Ishikawa (cell line): ENCODE results near the gene RUNX1.

Experiments used
- CEBPB ChIP-seq: IDR thresholded peaks from 2 replicates; pipeline ENCODE4 v1.6.1; 2012
- CREB1 ChIP-seq: IDR thresholded peaks from 2 replicates; pipeline ENCODE4 v1.6.1; 2012; ENCODE audit warnings: low read depth
- EGR1 ChIP-seq: IDR thresholded peaks from 2 replicates; pipeline ENCODE4 v1.6.1; 2012
- EP300 ChIP-seq: IDR thresholded peaks from 2 replicates; pipeline ENCODE4 v1.6.1; 2012; ENCODE audit warnings: borderline replicate concordance
- FOXM1 ChIP-seq: IDR thresholded peaks from 2 replicates; pipeline ENCODE4 v1.6.1; 2012; ENCODE audit warnings: low read depth, borderline replicate concordance
- NFIC ChIP-seq: IDR thresholded peaks from 2 replicates; pipeline ENCODE4 v1.6.1; 2012
- RAD21 ChIP-seq: IDR thresholded peaks from 2 replicates; pipeline ENCODE4 v1.6.1; 2012; ENCODE audit warnings: low read depth
- TAF1 ChIP-seq: IDR thresholded peaks from 2 replicates; pipeline ENCODE4 v1.6.1; 2012; ENCODE audit warnings: low read depth, mild to moderate bottlenecking
- TCF12 ChIP-seq: IDR thresholded peaks from 2 replicates; pipeline ENCODE4 v1.6.1; 2012; ENCODE audit warnings: low read depth
- TEAD4 ChIP-seq: IDR thresholded peaks from 2 replicates; pipeline ENCODE4 v1.6.1; 2012
- YY1 ChIP-seq: IDR thresholded peaks from 2 replicates; pipeline ENCODE4 v1.6.1; 2012; ENCODE audit warnings: low read depth
- ZBTB7A ChIP-seq: IDR thresholded peaks from 2 replicates; pipeline ENCODE4 v1.6.1; 2012; ENCODE audit warnings: low read depth
- TF ChIP-seq, protein P1 (sequence below): IDR thresholded peaks from 2 replicates; pipeline ENCODE4 v1.6.1; 2012
- TF ChIP-seq, protein P2 (sequence below): IDR thresholded peaks from 2 replicates; pipeline ENCODE4 v1.6.1; 2012
- TF ChIP-seq, protein P3 (sequence below): IDR thresholded peaks from 2 replicates; pipeline ENCODE4 v1.6.1; 2012; ENCODE audit warnings: low read depth, mild to moderate bottlenecking

RUNX1 gene

DNA sequence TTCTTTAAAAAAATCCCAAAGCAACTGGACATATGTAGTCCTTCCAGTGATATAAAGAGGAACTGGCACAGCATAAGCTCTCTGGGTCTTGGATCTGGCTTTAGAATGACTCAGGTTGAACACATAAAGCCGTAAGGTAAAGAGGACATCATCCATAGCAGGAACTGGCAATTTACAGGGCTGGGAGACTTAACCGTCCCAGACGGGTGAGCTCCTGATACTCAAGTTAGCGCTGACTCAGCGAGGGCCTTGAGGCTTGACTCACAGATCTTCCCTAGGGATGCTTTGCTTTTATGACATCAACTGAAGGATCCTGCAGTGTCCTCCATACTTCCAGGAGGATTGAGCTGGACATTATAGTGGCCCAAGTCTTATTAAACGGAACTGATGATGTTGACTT is 226.2 kb downstream of the RUNX1 start:
- TF ChIP-seq EP300 = no peak
- no peak for TF ChIP-seq TCF12
- no peak for TF ChIP-seq RAD21
- no peak for TF ChIP-seq CREB1
- no peak for TF ChIP-seq YY1
- TF ChIP-seq TAF1 = no peak
- TF ChIP-seq FOXM1 = no peak
- TF ChIP-seq, protein P1, sequence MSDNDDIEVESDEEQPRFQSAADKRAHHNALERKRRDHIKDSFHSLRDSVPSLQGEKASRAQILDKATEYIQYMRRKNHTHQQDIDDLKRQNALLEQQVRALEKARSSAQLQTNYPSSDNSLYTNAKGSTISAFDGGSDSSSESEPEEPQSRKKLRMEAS = no peak
- no peak for TF ChIP-seq ZBTB7A
- no peak for TF ChIP-seq NFIC
- TF ChIP-seq TEAD4 = no peak
- no peak for TF ChIP-seq EGR1
- TF ChIP-seq, protein P2, sequence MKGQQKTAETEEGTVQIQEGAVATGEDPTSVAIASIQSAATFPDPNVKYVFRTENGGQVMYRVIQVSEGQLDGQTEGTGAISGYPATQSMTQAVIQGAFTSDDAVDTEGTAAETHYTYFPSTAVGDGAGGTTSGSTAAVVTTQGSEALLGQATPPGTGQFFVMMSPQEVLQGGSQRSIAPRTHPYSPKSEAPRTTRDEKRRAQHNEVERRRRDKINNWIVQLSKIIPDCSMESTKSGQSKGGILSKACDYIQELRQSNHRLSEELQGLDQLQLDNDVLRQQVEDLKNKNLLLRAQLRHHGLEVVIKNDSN = no peak
- TF ChIP-seq, protein P3, sequence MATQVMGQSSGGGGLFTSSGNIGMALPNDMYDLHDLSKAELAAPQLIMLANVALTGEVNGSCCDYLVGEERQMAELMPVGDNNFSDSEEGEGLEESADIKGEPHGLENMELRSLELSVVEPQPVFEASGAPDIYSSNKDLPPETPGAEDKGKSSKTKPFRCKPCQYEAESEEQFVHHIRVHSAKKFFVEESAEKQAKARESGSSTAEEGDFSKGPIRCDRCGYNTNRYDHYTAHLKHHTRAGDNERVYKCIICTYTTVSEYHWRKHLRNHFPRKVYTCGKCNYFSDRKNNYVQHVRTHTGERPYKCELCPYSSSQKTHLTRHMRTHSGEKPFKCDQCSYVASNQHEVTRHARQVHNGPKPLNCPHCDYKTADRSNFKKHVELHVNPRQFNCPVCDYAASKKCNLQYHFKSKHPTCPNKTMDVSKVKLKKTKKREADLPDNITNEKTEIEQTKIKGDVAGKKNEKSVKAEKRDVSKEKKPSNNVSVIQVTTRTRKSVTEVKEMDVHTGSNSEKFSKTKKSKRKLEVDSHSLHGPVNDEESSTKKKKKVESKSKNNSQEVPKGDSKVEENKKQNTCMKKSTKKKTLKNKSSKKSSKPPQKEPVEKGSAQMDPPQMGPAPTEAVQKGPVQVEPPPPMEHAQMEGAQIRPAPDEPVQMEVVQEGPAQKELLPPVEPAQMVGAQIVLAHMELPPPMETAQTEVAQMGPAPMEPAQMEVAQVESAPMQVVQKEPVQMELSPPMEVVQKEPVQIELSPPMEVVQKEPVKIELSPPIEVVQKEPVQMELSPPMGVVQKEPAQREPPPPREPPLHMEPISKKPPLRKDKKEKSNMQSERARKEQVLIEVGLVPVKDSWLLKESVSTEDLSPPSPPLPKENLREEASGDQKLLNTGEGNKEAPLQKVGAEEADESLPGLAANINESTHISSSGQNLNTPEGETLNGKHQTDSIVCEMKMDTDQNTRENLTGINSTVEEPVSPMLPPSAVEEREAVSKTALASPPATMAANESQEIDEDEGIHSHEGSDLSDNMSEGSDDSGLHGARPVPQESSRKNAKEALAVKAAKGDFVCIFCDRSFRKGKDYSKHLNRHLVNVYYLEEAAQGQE = no peak
- no peak for TF ChIP-seq CEBPB

DNA sequence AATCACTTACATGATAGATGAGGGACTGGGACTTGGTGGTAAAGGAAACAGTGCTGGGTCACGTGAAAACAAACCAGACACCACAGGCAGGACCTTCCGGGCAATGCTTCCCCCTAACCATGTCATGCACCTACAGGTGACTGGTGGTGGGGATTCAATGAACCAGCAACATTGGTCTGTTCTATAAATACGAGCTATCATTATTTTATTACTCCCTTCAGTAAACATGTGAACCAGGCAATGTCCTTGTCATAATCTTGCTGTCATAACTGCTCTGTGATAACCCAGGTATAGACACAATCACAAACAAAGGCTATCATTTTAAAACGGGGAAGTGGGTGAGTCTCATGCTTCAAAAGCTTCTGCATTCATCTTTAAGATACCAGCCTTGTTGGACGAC is 226.9 kb downstream of the RUNX1 start:
- no peak for TF ChIP-seq EP300
- no peak for TF ChIP-seq CREB1
- no peak for TF ChIP-seq FOXM1
- no peak for TF ChIP-seq ZBTB7A
- no peak for TF ChIP-seq TCF12
- TF ChIP-seq, protein P1 = no peak
- TF ChIP-seq, protein P3 = no peak
- no peak for TF ChIP-seq YY1
- no peak for TF ChIP-seq TEAD4
- TF ChIP-seq RAD21 = no peak

DNA sequence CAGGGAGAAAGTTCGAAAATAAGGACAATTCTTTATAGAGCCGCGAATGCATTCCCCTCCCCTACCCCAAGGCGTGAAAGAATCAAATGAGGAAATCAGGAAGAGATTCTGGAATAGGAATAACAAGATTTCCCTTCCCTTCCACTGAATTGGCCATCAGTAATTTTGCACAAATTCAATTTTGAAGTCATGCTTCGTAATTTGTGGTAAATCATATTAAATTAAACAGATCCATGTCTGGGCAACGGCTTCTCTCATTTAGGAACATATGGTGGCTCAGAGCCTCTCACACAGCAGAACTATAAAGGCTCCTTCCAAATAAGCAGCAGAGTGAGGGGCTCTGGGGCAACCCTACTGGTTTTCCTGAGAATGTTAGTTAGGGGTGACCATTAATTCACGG is 227.4 kb downstream of the RUNX1 start:
- no peak for TF ChIP-seq NFIC
- TF ChIP-seq, protein P3 = no peak
- TF ChIP-seq FOXM1 = no peak
- TF ChIP-seq CEBPB = no peak
- no peak for TF ChIP-seq ZBTB7A
- no peak for TF ChIP-seq TAF1
- TF ChIP-seq, protein P2 = no peak
- TF ChIP-seq CREB1 = no peak
- TF ChIP-seq, protein P1 = no peak
- TF ChIP-seq RAD21 = no peak
- no peak for TF ChIP-seq YY1
- no peak for TF ChIP-seq TCF12
- TF ChIP-seq EP300 = no peak
- TF ChIP-seq TEAD4 = no peak
- TF ChIP-seq EGR1 = no peak

DNA sequence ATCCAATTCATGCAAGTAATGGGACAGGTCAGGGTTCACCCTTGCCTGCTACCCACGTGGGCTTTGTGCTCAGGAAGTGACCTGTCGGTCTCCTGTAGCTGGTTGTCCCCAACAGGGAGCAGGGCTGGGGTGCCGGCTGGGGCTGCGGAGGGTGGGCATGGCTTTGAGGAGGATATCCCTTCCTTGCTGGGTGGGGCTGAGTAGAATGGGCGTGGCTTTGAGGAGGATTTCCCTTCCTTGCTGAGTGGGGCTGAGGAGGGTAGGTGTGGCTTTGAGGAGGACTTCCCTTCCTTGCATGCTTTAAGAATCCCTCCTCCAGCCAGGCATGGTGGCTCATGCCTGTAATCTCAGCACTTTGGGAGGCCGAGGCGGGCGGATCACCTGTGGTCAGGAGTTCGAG is 229.1 kb downstream of the RUNX1 start:
- TF ChIP-seq ZBTB7A (no peak), CREB1 (no peak), TCF12 (no peak)
